Caki2 (cell line): Measurements from ENCODE around the gene FARSB. TPM values are rescaled to one million over a fixed set of nuclear protein-coding genes. Genes with fewer than 3 reads are reported as not detected.
"Not testable (repeated sequence)": the region's sequence is repeated elsewhere in the genome, so short reads cannot be mapped to it uniquely, and the experiment has no call there.

ENCODE experiments used
- DNase-seq: peaks from one replicate; pipeline ENCODE4 v3.0.0-alpha.2; 2015; ENCODE audit warnings: low read depth
- in situ Hi-C: cut with HindIII; loops from 2 replicates; pipeline ENCODE4 v1.10.0; 2016; ENCODE audit warnings: low sequenced_read_pairs, low pct_unique_long_range_greater_than_20kb, mixed read lengths
- total RNA-seq: library from RNA; depleted of rRNA; stranded (reverse); fragments of >200 nt; shearing (Covaris generic); gene quantifications from 2 replicates; pipeline ENCODE4 v1.2.3, GENCODE V29; 2014; ENCODE audit warnings: low replicate concordance

FARSB gene
- total RNA-seq, 1 experiment from 2014 or later, result 3.4 TPM

GRCh38 chr2:222621893-222622292 is 34.0 kb downstream of the FARSB start:
- in situ Hi-C loops, result no loop called here
- no peak for DNase-seq

- in situ Hi-C loops, result no loop called here
These were observed 40.6 kb downstream of the FARSB start for GRCh38 chr2:222615320-222615719.

GRCh38 chr2:222613715-222614331 is 42.1 kb downstream of the FARSB start:
- in situ Hi-C loops, result no loop called here
- peak; percentile 36 for DNase-seq

More at GRCh38 chr2:222615320-222615719, 40.6 kb downstream of the FARSB start:
- DNase-seq, result no peak

- no peak for DNase-seq
- in situ Hi-C loops, result no loop called here
These were observed 44.2 kb downstream of the FARSB start for GRCh38 chr2:222611684-222612083.

GRCh38 chr2:222610746-222611145 is 45.1 kb downstream of the FARSB start:
- DNase-seq, result no peak

GRCh38 chr2:222609381-222609780 is 46.5 kb downstream of the FARSB start:
- in situ Hi-C loops, result no loop called here
- no peak for DNase-seq

More at GRCh38 chr2:222610746-222611145, 45.1 kb downstream of the FARSB start:
- in situ Hi-C loops, result no loop called here

- DNase-seq, result no peak
- in situ Hi-C loops, result no loop called here
These were observed 47.8 kb downstream of the FARSB start for GRCh38 chr2:222608081-222608480.

- in situ Hi-C loops, result no loop called here
- DNase-seq, result no peak
These were observed 49.6 kb downstream of the FARSB start for GRCh38 chr2:222606306-222606705.

DNA sequence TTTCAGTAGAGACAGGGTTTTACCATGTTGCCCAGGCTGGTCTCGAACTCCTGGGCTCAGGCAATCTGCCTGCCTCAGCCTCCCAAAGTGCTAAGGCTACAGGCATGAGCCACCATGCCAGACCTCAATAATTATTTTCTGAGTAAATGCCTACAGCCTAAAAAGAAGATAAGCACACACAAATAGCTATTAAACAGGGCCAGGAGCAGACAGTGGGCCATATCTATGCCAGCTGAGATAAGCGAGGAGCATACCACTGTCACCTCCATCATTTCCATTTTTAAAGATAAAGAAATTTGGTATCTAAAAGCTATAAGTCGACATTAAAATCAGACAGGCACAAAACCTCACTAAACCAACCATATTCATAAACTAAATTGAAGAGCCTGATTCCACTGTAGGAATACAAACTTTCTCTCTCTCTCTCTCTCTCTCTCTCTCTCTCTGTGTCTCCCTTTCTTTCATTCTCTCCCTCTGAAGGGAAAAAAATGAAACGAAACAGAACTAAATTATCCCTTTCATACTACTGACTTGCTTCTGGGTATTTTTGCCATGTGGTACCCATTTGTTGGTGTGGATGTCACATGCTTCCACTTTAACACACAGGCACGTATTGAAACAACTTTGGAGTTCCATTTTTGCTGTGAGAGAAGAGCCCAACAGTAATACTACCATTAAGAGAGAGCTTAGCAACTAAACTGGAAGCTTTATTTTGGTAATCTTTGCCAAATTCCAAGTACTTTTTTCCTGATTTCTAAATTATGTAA is 51.0 kb downstream of the FARSB start:
- in situ Hi-C loops, result no loop called here

GRCh38 chr2:222603501-222603900 is 52.4 kb downstream of the FARSB start:
- in situ Hi-C loops, result no loop called here
- no peak for DNase-seq

More for the DNA sequence above, 51.0 kb downstream of the FARSB start:
- no peak for DNase-seq

DNA sequence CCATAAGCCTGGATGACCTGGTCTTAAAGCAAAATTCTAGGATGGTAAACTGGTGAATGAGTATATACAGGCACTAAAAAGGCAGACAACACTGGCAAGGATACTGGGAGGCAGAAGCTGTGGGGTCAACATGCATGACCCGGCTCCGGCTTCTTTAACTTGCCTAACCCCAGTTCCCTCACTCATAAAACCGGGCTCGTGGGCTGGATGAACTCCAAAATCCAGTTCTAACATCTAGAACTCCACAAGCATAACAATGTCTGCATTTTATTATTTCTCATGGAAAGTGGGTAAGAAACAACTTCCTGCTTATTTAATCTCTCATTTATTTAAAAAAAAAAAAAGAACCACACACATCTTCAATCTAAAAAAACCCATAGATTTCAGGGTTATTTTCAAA is 57.3 kb downstream of the FARSB start:
- no peak for DNase-seq
- in situ Hi-C loops, result no loop called here

- in situ Hi-C loops, result no loop called here
- no peak for DNase-seq
These were observed 60.3 kb downstream of the FARSB start for GRCh38 chr2:222595581-222595980.

DNA sequence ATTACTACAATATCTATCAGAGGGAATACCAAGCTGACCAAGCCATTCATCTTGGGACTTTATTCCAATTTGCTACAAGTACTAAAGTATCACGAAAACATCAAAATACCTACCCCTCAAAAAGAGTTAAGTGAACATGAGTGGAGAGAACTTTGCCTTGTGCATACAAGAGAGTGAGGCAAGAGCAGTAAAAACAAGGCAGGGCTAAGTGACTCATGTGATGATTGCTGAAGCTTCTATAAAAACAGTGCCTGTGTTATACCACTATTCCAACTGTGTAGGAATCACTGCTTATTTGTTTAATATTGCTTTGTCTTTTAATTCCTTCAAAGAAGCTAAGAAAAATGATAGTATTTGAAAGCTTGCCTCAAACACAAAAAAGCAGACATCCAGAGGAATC is 61.2 kb downstream of the FARSB start:
- peak; percentile 17 for DNase-seq
- in situ Hi-C loops, result no loop called here

- no peak for DNase-seq
- in situ Hi-C loops, result no loop called here
These were observed 63.7 kb downstream of the FARSB start for GRCh38 chr2:222592176-222592575.

DNA sequence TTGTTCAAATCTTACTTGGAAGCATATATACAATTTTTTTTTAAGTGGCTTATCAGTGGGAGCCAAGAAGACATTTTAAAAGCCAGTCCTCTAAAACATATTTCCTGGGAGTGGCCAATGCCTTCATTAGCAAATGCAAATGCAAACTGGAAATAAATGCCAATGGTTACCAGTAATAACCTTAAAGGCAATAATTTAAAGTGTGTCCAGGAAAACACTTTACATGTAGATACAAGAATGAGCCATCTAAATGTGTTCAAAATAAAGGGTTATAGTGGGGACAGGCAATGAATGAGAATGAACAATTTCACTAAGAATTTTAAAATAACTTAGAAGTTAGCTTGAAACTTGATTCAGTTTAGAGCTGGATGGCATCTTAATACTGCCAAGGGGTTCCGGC is 64.2 kb downstream of the FARSB start:
- in situ Hi-C loops, result no loop called here
- no peak for DNase-seq

GRCh38 chr2:222584589-222584988 is 71.3 kb downstream of the FARSB start:
- DNase-seq, in situ Hi-C loops: not testable (repeated sequence)

DNA sequence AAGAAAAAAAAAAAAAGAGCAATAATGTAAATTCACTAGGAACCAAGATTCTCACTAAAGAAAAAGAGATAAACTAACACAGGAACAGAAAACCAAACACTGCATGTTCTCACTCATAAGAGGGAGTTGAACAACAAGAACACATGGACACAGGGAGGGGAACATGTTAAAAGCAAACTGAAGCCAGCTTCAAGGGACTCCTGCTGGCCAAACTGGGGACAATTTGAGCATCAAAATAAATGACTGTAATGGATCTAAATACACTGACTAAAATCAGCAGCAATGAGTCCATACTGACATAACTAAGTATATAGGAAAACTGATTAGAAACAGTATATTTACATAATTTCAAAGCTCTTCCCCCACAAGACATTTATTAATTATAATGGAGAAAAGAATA is 73.0 kb downstream of the FARSB start:
- in situ Hi-C loops, result no loop called here
- DNase-seq, result no peak

DNA sequence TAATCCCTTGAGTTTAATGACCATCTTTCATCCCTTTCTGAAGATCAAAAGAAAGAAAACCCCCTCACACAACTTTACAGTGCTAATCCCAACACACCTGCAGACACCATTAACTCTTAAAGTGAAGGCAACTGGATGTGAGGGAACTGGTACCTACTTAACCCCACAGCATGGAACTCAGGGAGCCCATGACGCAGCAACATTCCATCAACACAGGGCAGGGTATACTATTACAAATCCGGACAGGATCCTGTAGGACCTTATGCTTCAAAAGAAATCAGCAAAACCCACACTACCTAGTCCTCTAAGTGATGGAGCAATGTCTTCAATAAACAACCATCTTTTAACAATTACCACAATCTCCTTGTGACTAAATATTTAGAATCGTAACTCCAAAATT is 78.6 kb downstream of the FARSB start:
- in situ Hi-C loops, result no loop called here
- DNase-seq, result no peak

DNA sequence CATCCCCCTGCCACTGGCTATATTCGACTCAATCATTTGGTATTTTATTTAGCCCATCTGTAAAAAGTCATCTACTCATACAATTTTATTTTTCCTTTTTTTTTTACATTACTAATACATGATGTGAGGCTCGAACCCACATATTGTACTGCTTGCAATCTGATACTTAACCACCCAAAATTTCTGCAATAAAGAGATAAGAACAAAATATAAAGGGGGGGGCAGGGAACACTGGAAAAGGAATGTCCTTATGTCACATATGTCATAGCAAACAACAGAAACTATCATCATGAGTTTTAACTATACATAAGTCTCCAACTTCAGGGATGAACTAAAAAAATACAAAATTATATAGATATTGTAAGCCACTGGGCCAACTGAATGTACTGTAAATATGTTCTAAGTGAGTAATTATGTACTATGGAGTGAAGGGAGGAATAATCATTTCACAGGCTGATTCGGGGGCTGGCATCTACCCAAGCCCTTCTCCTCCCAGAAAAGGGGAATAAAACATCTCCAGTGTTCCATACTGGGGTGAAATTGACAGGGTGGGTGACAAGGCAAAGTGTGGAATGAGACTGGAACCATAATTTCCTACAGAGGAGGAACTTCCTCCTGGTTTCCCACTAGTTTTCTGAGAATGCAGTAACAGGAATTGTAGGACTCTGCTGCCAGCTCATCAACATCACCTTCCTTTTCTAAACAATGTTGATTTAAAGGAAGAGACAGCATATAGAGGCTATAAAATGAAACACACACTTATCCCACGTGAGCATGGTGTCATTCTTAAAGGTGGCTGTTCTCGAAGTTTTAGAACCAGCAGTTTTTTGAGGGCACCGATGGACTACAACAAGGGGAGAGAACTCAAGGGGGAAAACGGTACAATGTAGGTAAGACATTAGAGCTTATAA is 79.5 kb downstream of the FARSB start:
- no peak for DNase-seq
- in situ Hi-C loops, result no loop called here
